Measurements from ENCODE around the gene ELL.
A peak's percentile ranks its signal among the peaks of the same experiment; 100 is the strongest.

Gene ELL

DNA sequence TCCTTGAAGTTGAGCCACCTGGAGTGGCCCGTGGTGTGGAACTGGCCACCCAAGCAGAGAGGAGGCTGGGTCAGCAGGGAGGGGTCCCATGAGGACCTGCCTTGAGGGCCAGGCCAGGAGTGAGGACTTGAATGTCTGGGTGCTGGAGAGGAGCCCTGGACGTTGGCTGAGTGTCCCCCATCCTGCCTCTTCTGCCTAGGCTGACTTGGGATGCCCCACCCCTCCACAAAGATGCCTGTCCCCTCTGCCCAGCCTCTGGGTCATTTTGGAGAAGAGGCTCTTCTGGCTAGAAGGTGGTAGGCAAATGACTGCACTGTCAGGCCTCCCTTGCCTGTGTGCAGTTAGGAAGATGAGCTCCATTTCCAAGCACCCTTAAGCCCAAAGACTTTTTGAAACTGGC lies 100.9 kb downstream of the ELL start:
- H3K9ac ChIP-seq (ENCODE audit: low read length), result peak overlapping the region; percentile 12

DNA sequence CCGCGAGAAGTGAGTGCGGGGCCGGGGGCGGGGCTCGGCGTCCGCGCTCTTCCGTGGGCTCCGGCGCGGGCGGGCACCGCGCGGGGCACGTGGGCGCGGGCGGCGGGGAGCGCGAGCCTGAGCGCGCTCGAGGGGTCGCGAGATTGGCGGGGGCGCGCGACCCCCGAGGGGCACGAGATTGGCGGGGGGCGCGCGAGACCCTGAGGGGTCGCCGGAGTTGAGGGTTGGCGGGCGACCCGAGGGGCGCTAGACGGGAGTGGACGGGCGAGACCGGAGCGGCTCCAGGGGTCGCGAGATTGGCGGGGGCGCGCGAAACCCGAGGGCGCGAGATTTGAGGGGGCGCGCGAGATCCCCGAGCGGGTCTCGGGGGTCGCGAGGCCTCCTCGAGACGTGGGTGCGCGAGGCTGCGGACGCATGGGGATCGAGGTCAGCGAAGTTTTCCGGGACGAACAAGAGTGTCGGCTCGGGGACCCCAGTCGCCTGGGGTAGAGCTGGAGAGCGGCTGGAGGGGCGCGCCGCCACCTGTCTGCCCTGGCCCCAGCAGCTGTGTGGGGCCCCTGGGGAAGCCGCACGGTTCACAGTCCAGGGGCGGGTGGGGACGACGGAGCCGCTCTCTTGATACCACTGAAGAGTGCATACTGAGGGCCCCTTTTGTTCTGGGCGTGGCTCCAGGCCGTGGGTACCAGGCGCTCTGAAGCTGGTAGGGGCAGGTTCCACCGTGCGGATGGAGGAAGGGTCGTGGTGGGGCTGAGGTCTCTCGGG lies 102.0 kb downstream of the ELL start:
- H3K9me3 ChIP-seq (ENCODE audit: control insufficient read depth, low read length), result no peaks in the 10 kb centered on the region
- no peak overlapping the region for H3K4me3 ChIP-seq (ENCODE audit: low read length)
- peak overlapping the region; percentile 65 for H3K9ac ChIP-seq (ENCODE audit: low read length)
- H3K36me3 ChIP-seq (ENCODE audit: control insufficient read depth, insufficient read depth, low read length), result no peaks in the 10 kb centered on the region
- peaks cover 14% of the 10 kb centered on the region for H3K27me3 ChIP-seq (ENCODE audit: control insufficient read depth, insufficient read depth, low read length)
- peaks cover 74% of the 10 kb centered on the region for H3K4me1 ChIP-seq (ENCODE audit: control insufficient read depth, insufficient read depth, low read length)

More for the DNA sequence above, 100.9 kb downstream of the ELL start:
- H3K4me1 ChIP-seq (ENCODE audit: control insufficient read depth, insufficient read depth, low read length), result peaks cover 70% of the 10 kb centered on the region
- H3K36me3 ChIP-seq (ENCODE audit: control insufficient read depth, insufficient read depth, low read length), result no peaks in the 10 kb centered on the region
- H3K4me3 ChIP-seq (ENCODE audit: low read length), result no peak overlapping the region
- H3K9me3 ChIP-seq (ENCODE audit: control insufficient read depth, low read length), result no peaks in the 10 kb centered on the region
- peaks cover 14% of the 10 kb centered on the region for H3K27me3 ChIP-seq (ENCODE audit: control insufficient read depth, insufficient read depth, low read length)

DNA sequence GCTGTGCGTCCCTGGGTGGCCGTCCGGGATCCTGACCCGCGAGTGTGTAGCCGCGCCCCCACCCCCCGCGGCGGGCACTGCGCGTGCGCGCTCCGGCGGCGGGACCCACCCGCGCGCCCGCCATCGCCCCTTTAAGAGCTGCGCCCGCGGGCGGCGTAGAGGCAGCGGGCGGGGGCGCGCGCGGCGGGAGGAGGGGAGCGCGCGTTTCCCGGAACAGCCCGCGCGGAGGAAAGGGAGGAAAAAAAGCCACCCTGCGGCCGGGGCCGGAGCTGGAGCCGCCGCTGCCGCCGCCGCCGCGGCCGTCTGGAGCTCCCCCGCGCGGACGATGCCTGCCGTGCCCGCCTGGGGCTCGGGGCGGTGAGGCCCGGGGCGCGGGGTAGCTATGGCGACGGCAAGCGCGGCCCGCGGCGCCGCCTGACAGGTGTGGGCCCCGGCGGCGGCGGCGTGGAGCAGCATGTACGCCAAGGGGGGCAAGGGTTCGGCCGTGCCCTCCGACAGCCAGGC lies 102.6 kb downstream of the ELL start, which contains the start of gene SSBP4:
SSBP4 (plus strand) TSS at position 204 of the 504 bp plus-strand sequence; CDS start at position 455, 251 bp downstream.
- Histone ChIP-seq H3K9me3 (ENCODE audit: control insufficient read depth, low read length) (no peaks in the 10 kb centered on the region), H3K27me3 (ENCODE audit: control insufficient read depth, insufficient read depth, low read length) (peaks cover 14% of the 10 kb centered on the region), H3K9ac (ENCODE audit: low read length) (peak within 1 kb of the TSS; percentile 65), H3K4me1 (ENCODE audit: control insufficient read depth, insufficient read depth, low read length) (peaks cover 80% of the 10 kb centered on the region), H3K36me3 (ENCODE audit: control insufficient read depth, insufficient read depth, low read length) (no peaks in the 10 kb centered on the region), H3K4me3 (ENCODE audit: low read length) (peak within 1 kb of the TSS; percentile 51)

DNA sequence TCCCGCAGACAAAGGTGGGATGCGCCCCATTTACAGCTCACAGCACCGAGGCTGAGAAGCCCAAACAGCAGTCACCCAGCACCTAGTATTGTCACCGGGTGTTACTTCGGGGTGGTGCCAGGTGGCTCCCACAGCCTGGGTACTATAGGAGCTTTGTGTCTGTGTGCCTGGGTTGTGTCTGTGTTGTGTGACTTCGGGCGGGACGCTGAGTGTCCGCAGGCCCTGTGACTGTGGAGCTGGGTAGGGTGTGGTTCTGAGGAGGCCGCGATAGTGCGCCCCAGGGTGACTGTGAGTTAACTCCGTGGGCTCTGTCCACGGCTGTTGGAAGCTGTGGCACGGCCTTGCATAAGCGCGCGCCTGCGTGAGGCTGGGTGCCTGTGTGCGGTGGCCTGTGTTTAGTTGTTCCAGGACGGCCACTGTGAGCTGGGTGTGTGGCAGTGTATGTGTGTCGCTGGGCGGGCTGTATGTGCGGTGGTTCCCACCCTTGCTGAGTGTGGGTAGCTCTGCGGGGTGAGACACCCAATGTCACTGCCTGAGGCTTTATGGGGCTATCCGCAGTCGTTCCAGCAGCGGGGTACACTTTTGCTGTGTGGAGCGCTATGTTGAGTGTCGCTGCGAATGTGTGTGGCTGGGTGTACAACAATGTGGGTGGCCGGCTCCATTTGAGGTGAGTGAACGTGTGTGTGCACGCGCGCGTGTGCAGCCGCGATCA lies 103.2 kb downstream of the ELL start:
- peak overlapping the region; percentile 51 for H3K4me3 ChIP-seq (ENCODE audit: low read length)
- no peaks in the 10 kb centered on the region for H3K9me3 ChIP-seq (ENCODE audit: control insufficient read depth, low read length)
- peaks cover 14% of the 10 kb centered on the region for H3K27me3 ChIP-seq (ENCODE audit: control insufficient read depth, insufficient read depth, low read length)
- H3K9ac ChIP-seq (ENCODE audit: low read length), result peak overlapping the region; percentile 23
- peaks cover 77% of the 10 kb centered on the region for H3K4me1 ChIP-seq (ENCODE audit: control insufficient read depth, insufficient read depth, low read length)
- H3K36me3 ChIP-seq (ENCODE audit: control insufficient read depth, insufficient read depth, low read length), result no peaks in the 10 kb centered on the region

DNA sequence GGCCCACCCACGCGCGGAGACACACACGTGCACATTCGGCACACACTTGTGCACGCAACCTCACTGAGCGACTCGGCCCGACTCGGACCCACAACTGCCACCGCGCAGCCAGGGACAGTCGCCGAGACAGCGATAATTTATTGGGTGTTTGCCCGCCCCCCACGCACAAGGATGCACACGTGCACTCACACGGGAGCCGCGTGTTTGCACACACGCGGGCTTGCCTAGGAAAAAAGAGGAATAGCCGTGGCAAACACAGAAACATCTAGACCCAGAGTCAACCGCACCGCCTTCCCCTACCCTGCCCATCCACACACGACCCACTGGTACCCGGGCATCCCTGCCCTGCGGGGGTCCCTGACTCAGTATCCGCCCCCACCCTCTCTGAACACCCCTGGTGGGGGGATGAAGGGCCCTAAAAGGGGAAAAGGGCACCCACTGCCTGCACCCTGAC lies 103.8 kb downstream of the ELL start:
- Histone ChIP-seq H3K9ac (ENCODE audit: low read length) (peak overlapping the region; percentile 45), H3K9me3 (ENCODE audit: control insufficient read depth, low read length) (no peaks in the 10 kb centered on the region), H3K4me3 (ENCODE audit: low read length) (no peak overlapping the region), H3K4me1 (ENCODE audit: control insufficient read depth, insufficient read depth, low read length) (peaks cover 71% of the 10 kb centered on the region), H3K27me3 (ENCODE audit: control insufficient read depth, insufficient read depth, low read length) (peaks cover 14% of the 10 kb centered on the region), H3K36me3 (ENCODE audit: control insufficient read depth, insufficient read depth, low read length) (no peaks in the 10 kb centered on the region)

DNA sequence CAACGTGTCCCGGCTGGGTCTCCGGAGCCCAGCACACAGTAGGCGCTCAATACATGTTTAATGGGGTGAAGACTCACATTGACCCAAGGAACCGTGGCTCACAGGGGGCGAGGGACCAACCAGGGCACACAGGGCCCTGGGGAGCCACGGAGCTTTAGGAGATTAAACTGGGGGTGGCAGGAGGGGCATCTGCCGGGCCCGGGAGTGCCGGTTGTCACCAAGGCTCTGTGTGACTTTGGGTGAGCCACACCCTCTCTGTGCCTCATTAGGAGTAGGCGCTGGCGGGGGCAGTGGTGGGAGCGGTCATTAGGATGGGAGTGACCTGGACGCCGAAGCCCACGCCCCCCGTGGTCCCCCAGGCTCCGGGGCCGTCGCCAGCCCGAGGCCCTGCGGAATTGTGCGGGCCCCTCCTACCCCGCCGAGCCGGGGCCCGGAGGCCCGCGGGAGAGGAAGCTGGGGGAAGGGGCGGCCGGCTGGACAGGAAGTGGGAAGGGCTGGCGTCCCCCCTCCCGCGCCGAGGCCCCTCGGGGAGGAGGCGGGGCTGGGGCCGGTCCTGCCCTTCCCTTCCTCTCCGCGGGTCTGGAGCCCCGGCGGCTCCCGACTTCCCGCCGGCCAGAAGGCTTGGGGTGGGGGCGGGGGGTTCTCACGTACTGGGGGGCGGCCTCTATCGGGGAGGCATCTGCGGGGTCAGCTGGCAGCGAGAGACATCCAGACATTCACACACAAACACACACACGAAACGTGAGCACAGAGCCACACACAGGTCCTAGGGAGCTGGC lies 104.4 kb downstream of the ELL start:
- Histone ChIP-seq H3K4me3 (ENCODE audit: low read length) (peak overlapping the region; percentile 32), H3K27me3 (ENCODE audit: control insufficient read depth, insufficient read depth, low read length) (peaks cover 14% of the 10 kb centered on the region), H3K4me1 (ENCODE audit: control insufficient read depth, insufficient read depth, low read length) (peaks cover 65% of the 10 kb centered on the region), H3K36me3 (ENCODE audit: control insufficient read depth, insufficient read depth, low read length) (no peaks in the 10 kb centered on the region), H3K9ac (ENCODE audit: low read length) (peak overlapping the region; percentile 45), H3K9me3 (ENCODE audit: control insufficient read depth, low read length) (no peaks in the 10 kb centered on the region)

DNA sequence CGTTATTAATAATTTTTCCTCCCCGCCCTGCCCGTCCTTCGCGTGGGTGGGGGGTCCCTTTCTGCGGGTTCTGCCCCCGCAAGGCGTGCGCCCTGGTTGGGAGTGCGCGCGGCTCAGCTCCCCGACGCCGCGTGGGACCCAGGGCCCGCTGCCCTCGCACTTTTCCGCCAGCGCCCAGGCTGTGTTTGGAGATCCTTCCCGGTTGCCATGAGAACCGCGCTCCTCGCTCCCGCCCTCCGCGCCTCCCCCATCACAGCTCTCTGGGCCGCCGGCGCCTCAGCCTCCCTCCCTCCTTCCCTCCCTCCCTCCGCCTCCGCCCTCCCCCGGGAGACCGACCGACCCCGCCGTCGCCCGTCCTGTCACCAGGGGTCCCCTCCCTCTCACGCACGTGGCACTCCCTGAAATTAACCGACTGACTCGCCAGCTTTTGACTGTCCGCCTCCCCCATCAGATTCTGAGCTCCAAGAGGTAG lies 105.1 kb downstream of the ELL start:
- Histone ChIP-seq H3K4me1 (ENCODE audit: control insufficient read depth, insufficient read depth, low read length) (peaks cover 65% of the 10 kb centered on the region), H3K9ac (ENCODE audit: low read length) (peak overlapping the region; percentile 62), H3K4me3 (ENCODE audit: low read length) (peak overlapping the region; percentile 32), H3K9me3 (ENCODE audit: control insufficient read depth, low read length) (no peaks in the 10 kb centered on the region), H3K27me3 (ENCODE audit: control insufficient read depth, insufficient read depth, low read length) (peaks cover 14% of the 10 kb centered on the region), H3K36me3 (ENCODE audit: control insufficient read depth, insufficient read depth, low read length) (no peaks in the 10 kb centered on the region)

DNA sequence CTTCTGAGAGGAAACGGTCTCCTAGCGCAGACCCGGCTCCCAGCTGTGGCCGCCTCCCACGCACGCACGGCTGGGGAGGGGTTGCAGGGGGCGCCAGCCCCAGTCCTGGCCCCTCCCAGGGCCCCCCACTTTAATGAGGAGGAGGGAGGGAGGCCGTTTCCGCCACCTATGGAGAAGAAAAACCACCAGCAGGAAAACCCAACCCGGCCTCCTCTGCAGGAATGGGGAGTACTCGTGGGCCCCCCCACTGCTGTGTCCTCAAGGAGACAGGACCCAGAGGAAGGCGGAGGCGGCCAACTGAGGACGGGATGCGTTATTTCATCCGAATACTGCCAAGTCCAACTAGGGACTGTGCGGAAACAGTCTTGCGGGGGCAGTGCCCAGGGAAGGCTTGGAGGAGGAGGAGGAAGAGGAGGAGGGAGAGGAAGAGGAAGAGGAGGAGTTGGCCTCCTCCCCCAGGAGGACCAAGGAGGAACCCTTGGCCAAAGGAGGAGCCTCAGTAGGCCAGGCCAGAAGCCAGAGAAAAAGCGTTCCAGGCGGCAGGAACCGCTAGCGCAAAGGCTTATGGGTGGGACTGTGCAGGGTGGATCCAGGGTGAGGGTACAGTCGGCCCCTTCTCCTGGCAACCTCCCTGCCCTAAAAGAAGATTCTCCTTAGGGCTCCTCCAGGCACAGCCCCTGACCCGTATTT lies 106.5 kb downstream of the ELL start:
- H3K4me1 ChIP-seq (ENCODE audit: control insufficient read depth, insufficient read depth, low read length), result peaks cover 51% of the 10 kb centered on the region
- no peak overlapping the region for H3K4me3 ChIP-seq (ENCODE audit: low read length)
- H3K9ac ChIP-seq (ENCODE audit: low read length), result peak overlapping the region; percentile 43
- no peaks in the 10 kb centered on the region for H3K36me3 ChIP-seq (ENCODE audit: control insufficient read depth, insufficient read depth, low read length)
- peaks cover 14% of the 10 kb centered on the region for H3K27me3 ChIP-seq (ENCODE audit: control insufficient read depth, insufficient read depth, low read length)
- no peaks in the 10 kb centered on the region for H3K9me3 ChIP-seq (ENCODE audit: control insufficient read depth, low read length)

DNA sequence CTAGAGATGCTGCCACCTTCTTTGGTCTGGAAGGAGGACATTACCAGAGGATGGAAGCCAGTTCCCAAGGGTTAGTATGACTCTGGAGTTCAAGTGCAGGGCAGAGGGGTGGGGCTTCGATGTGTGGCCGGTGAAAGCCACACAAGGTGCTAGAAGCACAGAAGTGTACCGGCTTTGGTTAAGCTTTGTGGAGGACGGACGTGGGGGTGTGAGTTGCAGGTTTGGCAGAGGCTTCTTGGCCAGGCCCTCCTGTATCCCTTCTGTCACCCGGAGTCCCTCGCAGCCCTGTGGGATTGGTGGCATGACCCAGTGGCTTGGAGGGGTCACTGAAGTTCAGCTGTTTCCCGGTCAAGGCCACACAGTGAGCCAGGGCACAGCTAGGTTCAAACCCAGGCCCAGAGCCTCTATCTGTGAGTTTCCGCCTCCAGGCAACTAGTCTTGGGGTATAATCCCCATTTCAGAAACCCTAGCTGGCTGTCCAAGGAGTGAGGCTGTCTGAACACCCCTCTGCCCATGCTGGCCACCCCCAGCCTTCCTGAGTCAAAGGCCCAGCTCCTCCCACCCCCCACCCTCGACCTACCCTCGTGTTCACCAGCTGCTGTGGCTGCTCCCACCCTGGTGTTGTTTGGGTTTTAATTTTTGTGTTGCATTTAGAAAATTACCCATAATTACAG lies 107.2 kb downstream of the ELL start:
- H3K9me3 ChIP-seq (ENCODE audit: control insufficient read depth, low read length), result no peaks in the 10 kb centered on the region
- peak overlapping the region; percentile 43 for H3K9ac ChIP-seq (ENCODE audit: low read length)
- H3K4me1 ChIP-seq (ENCODE audit: control insufficient read depth, insufficient read depth, low read length), result peaks cover 51% of the 10 kb centered on the region
- no peaks in the 10 kb centered on the region for H3K36me3 ChIP-seq (ENCODE audit: control insufficient read depth, insufficient read depth, low read length)
- peaks cover 14% of the 10 kb centered on the region for H3K27me3 ChIP-seq (ENCODE audit: control insufficient read depth, insufficient read depth, low read length)
- no peak overlapping the region for H3K4me3 ChIP-seq (ENCODE audit: low read length)

DNA sequence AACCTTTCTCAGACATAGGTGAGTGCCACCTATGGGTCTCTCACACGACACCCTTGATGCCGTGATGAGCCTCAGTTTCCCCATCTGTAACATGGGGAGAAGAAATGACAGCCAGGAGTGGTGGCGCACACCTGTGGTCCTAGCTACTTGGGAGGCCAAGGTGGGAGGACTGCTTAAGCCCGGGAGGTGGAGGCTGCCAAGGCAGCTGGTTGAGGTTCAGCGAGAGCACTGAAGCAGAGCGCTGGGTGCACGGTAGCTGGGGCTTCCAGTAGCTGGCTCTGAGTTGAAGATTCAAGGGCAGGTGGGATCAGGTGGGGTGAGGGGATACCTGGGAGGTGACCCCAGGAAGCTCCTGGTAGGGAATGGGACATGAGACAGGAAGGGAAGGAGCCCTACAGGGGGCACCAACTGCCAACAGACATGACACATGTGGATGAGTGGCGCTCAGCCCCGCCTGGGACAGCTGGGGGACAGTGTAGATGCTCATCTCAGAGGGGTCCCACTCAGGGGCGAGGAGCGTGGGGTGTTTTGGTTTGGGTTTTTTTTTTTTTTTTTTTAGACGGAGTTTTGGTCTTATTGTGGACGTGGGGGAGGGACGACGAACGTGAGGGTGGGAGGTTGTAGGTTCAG lies 109.1 kb downstream of the ELL start:
- Histone ChIP-seq H3K4me1 (ENCODE audit: control insufficient read depth, insufficient read depth, low read length) (peaks cover 37% of the 10 kb centered on the region), H3K36me3 (ENCODE audit: control insufficient read depth, insufficient read depth, low read length) (no peaks in the 10 kb centered on the region), H3K9me3 (ENCODE audit: control insufficient read depth, low read length) (no peaks in the 10 kb centered on the region), H3K4me3 (ENCODE audit: low read length) (no peak overlapping the region), H3K9ac (ENCODE audit: low read length) (no peak overlapping the region), H3K27me3 (ENCODE audit: control insufficient read depth, insufficient read depth, low read length) (peaks cover 5% of the 10 kb centered on the region)
